WI38 (cell line): ENCODE results near the gene SIRPG.

Experiments used
- H3K4me3 ChIP-seq: 2 replicates; pipeline ENCODE4 v1.5.1; 2011; ENCODE audit warnings: low read depth, mild to moderate bottlenecking, control low read depth, low read length
- CTCF ChIP-seq: IDR thresholded peaks from 2 replicates; pipeline ENCODE4 v1.5.1; 2012; ENCODE audit warnings: low read depth, mild to moderate bottlenecking, control low read depth, low read length

The SIRPG gene

GRCh38 chr20:1633535-1633934 lies 24.0 kb downstream of the SIRPG start:
- TF ChIP-seq CTCF: no peak
- H3K4me3 ChIP-seq: no peak overlapping the region

- TF ChIP-seq CTCF: no peak
- no peak overlapping the region for H3K4me3 ChIP-seq
Measured at GRCh38 chr20:1632178-1632577, 25.4 kb downstream of the SIRPG start.

- no peak overlapping the region for H3K4me3 ChIP-seq
- no peak for TF ChIP-seq CTCF
Measured at GRCh38 chr20:1631309-1632151, 26.0 kb downstream of the SIRPG start.

- H3K4me3 ChIP-seq: no peak overlapping the region
Measured at GRCh38 chr20:1630186-1630585, 27.4 kb downstream of the SIRPG start.

GRCh38 chr20:1629321-1629720 lies 28.3 kb downstream of the SIRPG start:
- no peak overlapping the region for H3K4me3 ChIP-seq
- no peak for TF ChIP-seq CTCF

More at GRCh38 chr20:1630186-1630585, 27.4 kb downstream of the SIRPG start:
- TF ChIP-seq CTCF: no peak

- TF ChIP-seq CTCF: no peak
- no peak overlapping the region for H3K4me3 ChIP-seq
Measured at GRCh38 chr20:1628621-1629020, 29.0 kb downstream of the SIRPG start.

GRCh38 chr20:1627200-1627550 lies 30.4 kb downstream of the SIRPG start:
- H3K4me3 ChIP-seq: no peak overlapping the region
- TF ChIP-seq CTCF: no peak
